ENCODE results near the gene BOK.

GRCh38 chr2:241566468-241566867 lies 7.9 kb downstream of the BOK start:
- TF ChIP-seq POLR2AphosphoS5 (IDR thresholded peaks at IDR 0.05; ENCODE audit: low read depth, low read length), result no peak
- TF ChIP-seq FOXP2 (optimal IDR thresholded peaks at IDR 0.05; ENCODE audit: borderline replicate concordance, extremely low read depth, extremely low read length, insufficient read depth), result no peak
- TF ChIP-seq REST (IDR thresholded peaks at IDR 0.05; ENCODE audit: insufficient read depth in 1 of 2, low read depth in 2 of 2, low read length in 2 of 2), result no peak
